NT2/D1 (cell line): ENCODE data around the gene ADGRE1.

Experiments used
- DNase-seq: peaks from one replicate; pipeline ENCODE4 v3.0.0-alpha.2; 2011; ENCODE audit warnings: low read depth, low spot score
- H3K27me3 ChIP-seq: 2 replicates; pipeline ENCODE4 v1.6.0; 2011; ENCODE audit warnings: mild to moderate bottlenecking; ENCODE audit not compliant: insufficient read length, insufficient read depth
- H3K36me3 ChIP-seq: 2 replicates; pipeline ENCODE4 v1.6.1; 2011; ENCODE audit warnings: mild to moderate bottlenecking, low read length, mixed read lengths; ENCODE audit not compliant: insufficient read depth, insufficient read length
- H3K4me1 ChIP-seq: 2 replicates; pipeline ENCODE4 v1.5.1; 2011; ENCODE audit not compliant: insufficient read depth, insufficient read length
- H3K4me3 ChIP-seq: 2 replicates; pipeline ENCODE4 v1.5.1; 2011; ENCODE audit warnings: low read depth; ENCODE audit not compliant: insufficient read length
- H3K9ac ChIP-seq: 2 replicates; pipeline ENCODE4 v1.6.0; 2011; ENCODE audit warnings: low read depth; ENCODE audit not compliant: insufficient read length
- H3K9me3 ChIP-seq: 2 replicates; pipeline ENCODE4 v1.5.1; 2011; ENCODE audit warnings: mild to moderate bottlenecking, low read length; ENCODE audit not compliant: insufficient read depth
- SUZ12 ChIP-seq: IDR thresholded peaks from 2 replicates; pipeline ENCODE4 v1.6.1; 2011; ENCODE audit not compliant: insufficient read length, insufficient read depth; ENCODE audit errors: extremely low read depth
- YY1 ChIP-seq: IDR thresholded peaks from 2 replicates; pipeline ENCODE4 v1.6.1; 2011; ENCODE audit not compliant: insufficient read length, insufficient read depth
- ZNF274 ChIP-seq: IDR thresholded peaks from 2 replicates; pipeline ENCODE4 v1.6.1; 2011; ENCODE audit warnings: mild to moderate bottlenecking, low read depth, low read length

ADGRE1 gene

GRCh38 chr19:6852001-6852400, 35.4 kb upstream of the ADGRE1 start:
- no peak overlapping the region for H3K9ac ChIP-seq
- no peaks in the 10 kb centered on the region for H3K36me3 ChIP-seq
- TF ChIP-seq YY1 (no peak), ZNF274 (no peak), SUZ12 (no peak)
- no peaks in the 10 kb centered on the region for H3K9me3 ChIP-seq
- no peak for DNase-seq
- no peak overlapping the region for H3K4me3 ChIP-seq
- no peaks in the 10 kb centered on the region for H3K27me3 ChIP-seq
- no peaks in the 10 kb centered on the region for H3K4me1 ChIP-seq

GRCh38 chr19:6853868-6854267, 33.5 kb upstream of the ADGRE1 start:
- no peak for TF ChIP-seq ZNF274
- no peak for TF ChIP-seq YY1
- no peak for TF ChIP-seq SUZ12
- no peak overlapping the region for H3K4me3 ChIP-seq
- no peaks in the 10 kb centered on the region for H3K4me1 ChIP-seq
- no peaks in the 10 kb centered on the region for H3K27me3 ChIP-seq
- H3K9me3 ChIP-seq = no peaks in the 10 kb centered on the region
- no peak overlapping the region for H3K9ac ChIP-seq
- no peak for DNase-seq
- no peaks in the 10 kb centered on the region for H3K36me3 ChIP-seq

- no peak overlapping the region for H3K4me3 ChIP-seq
- no peaks in the 10 kb centered on the region for H3K9me3 ChIP-seq
- no peaks in the 10 kb centered on the region for H3K4me1 ChIP-seq
- H3K36me3 ChIP-seq = no peaks in the 10 kb centered on the region
- TF ChIP-seq SUZ12 (no peak), ZNF274 (no peak), YY1 (no peak)
- no peaks in the 10 kb centered on the region for H3K27me3 ChIP-seq
- DNase-seq = no peak
- no peak overlapping the region for H3K9ac ChIP-seq
Measured at GRCh38 chr19:6854758-6855157, 32.6 kb upstream of the ADGRE1 start.

DNA sequence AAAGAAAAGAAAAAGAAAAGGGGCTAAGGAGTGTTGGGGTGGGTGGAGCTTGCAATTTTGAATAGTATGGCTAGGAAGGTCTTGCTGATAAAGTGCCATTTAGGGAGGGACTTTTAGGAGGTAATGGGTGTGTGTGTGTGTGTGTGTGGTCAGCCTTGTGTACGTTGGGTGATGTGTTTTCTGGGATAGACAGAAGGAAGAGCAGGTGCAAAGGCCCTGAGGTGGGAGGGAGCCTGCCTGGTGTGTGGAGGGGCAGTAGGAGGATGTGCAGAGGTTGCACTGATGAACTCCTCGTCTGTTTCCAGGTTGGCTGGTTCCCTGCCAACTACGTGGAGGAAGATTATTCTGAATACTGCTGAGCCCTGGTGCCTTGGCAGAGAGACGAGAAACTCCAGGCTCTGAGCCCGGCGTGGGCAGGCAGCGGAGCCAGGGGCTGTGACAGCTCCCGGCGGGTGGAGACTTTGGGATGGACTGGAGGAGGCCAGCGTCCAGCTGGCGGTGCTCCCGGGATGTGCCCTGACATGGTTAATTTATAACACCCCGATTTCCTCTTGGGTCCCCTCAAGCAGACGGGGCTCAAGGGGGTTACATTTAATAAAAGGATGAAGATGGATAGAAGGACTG, 30.5 kb upstream of the ADGRE1 start:
- no peak overlapping the region for H3K9ac ChIP-seq
- DNase-seq = no peak
- H3K4me3 ChIP-seq = no peak overlapping the region
- H3K9me3 ChIP-seq = no peaks in the 10 kb centered on the region
- H3K27me3 ChIP-seq = no peaks in the 10 kb centered on the region
- TF ChIP-seq YY1 = no peak
- TF ChIP-seq ZNF274 = no peak
- TF ChIP-seq SUZ12 = no peak
- no peaks in the 10 kb centered on the region for H3K36me3 ChIP-seq
- no peaks in the 10 kb centered on the region for H3K4me1 ChIP-seq

DNA sequence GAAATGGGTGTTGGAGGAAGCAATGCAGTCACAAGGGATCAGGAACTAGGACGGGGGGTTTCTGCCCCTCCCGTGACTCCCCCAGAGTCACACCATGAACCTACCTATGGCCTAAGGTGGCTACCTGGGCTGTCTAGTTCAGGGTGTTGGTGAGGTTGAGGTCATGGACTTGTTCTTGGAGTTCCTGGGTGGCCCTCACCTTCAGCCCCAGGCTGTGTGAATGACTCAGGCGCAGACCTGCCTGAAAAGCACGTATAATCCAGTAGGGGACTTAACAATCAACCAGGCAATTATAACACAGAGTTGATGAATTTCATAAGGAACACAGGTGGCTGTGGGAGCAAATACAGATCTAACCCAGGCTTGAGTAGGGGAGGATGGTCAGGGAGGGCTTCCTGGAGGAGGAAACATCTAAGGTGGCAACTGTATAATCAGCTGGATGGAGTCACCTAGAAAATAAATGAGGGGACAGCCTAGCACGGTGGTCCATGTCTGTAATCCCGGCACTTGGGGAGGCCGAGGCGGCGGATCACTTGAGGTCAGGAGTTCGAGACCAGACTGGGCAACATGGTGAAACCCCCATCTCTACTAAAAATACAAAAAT, 25.6 kb upstream of the ADGRE1 start:
- no peaks in the 10 kb centered on the region for H3K27me3 ChIP-seq
- DNase-seq = no peak
- H3K9ac ChIP-seq = no peak overlapping the region
- H3K9me3 ChIP-seq = no peaks in the 10 kb centered on the region
- H3K4me1 ChIP-seq = no peaks in the 10 kb centered on the region
- TF ChIP-seq YY1 (no peak), ZNF274 (no peak), SUZ12 (no peak)
- no peaks in the 10 kb centered on the region for H3K36me3 ChIP-seq
- H3K4me3 ChIP-seq = no peak overlapping the region

GRCh38 chr19:6862673-6863078, 24.7 kb upstream of the ADGRE1 start:
- Histone ChIP-seq H3K27me3 (no peaks in the 10 kb centered on the region), H3K9me3 (no peaks in the 10 kb centered on the region), H3K36me3 (no peaks in the 10 kb centered on the region), H3K4me3 (no peak overlapping the region), H3K9ac (peak overlapping the region; percentile 10), H3K4me1 (no peaks in the 10 kb centered on the region)
- peak; percentile 40 for DNase-seq
- TF ChIP-seq YY1 (no peak), SUZ12 (no peak), ZNF274 (no peak)

DNA sequence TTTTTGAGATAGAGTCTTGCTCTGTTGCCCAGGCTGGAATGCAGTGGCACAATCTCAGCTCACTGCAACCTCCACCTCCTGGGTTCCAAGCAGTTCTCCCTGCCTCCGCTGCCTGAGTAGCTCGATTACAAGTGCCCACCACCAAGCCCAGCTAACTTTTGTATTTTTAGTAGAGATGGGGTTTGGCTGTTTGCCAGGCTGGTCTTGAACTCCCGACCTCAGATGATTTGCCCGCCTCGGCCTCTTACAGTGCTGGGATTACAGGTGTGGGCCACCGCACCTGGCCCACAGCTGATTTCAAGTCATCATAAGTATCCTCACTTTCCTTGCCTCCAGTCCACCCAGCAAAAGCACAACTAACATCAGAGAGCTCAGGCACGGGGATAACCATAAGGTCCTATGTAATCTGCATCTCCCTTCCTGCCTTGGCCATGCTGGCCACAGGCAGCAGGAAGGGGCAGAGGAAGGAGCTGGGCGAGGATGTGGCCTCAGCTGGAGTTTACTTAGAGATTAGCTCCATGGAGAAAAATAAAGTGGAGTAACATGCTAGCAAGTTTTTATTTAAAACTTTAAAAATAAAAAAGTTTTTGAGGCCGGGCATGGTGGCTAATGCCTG, 22.9 kb upstream of the ADGRE1 start:
- H3K9me3 ChIP-seq = no peaks in the 10 kb centered on the region
- H3K27me3 ChIP-seq = no peaks in the 10 kb centered on the region
- TF ChIP-seq ZNF274 (no peak), YY1 (no peak), SUZ12 (no peak)
- H3K9ac ChIP-seq = no peak overlapping the region
- no peaks in the 10 kb centered on the region for H3K36me3 ChIP-seq
- no peaks in the 10 kb centered on the region for H3K4me1 ChIP-seq
- H3K4me3 ChIP-seq = no peak overlapping the region
- no peak for DNase-seq
